Measurements from ENCODE around the gene ADGRB3.
"Not testable (repeated sequence)": the region's sequence is repeated elsewhere in the genome, so short reads cannot be mapped to it uniquely, and the experiment has no call there.

ADGRB3 gene

GRCh38 chr6:68744376-68744775, 109.3 kb downstream of the ADGRB3 start:
- not testable (repeated sequence) for DNase-seq

GRCh38 chr6:68746376-68746775, 111.3 kb downstream of the ADGRB3 start:
- DNase-seq, result no peak

- no peak for DNase-seq
Observed at GRCh38 chr6:68747110-68747790, 112.2 kb downstream of the ADGRB3 start.

- not testable (repeated sequence) for DNase-seq
Observed at GRCh38 chr6:68747832-68748231, 112.8 kb downstream of the ADGRB3 start.

GRCh38 chr6:68754681-68755213, 119.7 kb downstream of the ADGRB3 start:
- no peak for DNase-seq

GRCh38 chr6:68756454-68757375, 121.6 kb downstream of the ADGRB3 start:
- DNase-seq, result no peak

- DNase-seq, result no peak
Observed at GRCh38 chr6:68757821-68758220, 122.7 kb downstream of the ADGRB3 start.

- peak; percentile 35 for DNase-seq
Observed at GRCh38 chr6:68758559-68758958, 123.5 kb downstream of the ADGRB3 start.

- DNase-seq, result no peak
Observed at GRCh38 chr6:68760485-68760884, 125.4 kb downstream of the ADGRB3 start.

- peak; percentile 24 for DNase-seq
Observed at GRCh38 chr6:68760941-68761676, 126.0 kb downstream of the ADGRB3 start.

- DNase-seq, result no peak
Observed at GRCh38 chr6:68761985-68762384, 126.9 kb downstream of the ADGRB3 start.

- no peak for DNase-seq
Observed at GRCh38 chr6:68771426-68771825, 136.3 kb downstream of the ADGRB3 start.

GRCh38 chr6:68774843-68775242, 139.8 kb downstream of the ADGRB3 start:
- DNase-seq, result no peak

GRCh38 chr6:68776354-68776753, 141.3 kb downstream of the ADGRB3 start:
- no peak for DNase-seq

GRCh38 chr6:68777956-68778355, 142.9 kb downstream of the ADGRB3 start:
- peak; percentile 61 for DNase-seq

- DNase-seq, result peak; percentile 26
Observed at GRCh38 chr6:68778356-68779020, 143.4 kb downstream of the ADGRB3 start.

- DNase-seq, result no peak
Observed at GRCh38 chr6:68779366-68779765, 144.3 kb downstream of the ADGRB3 start.

- DNase-seq, result not testable (repeated sequence)
Observed at GRCh38 chr6:68790128-68790527, 155.0 kb downstream of the ADGRB3 start.

GRCh38 chr6:68814976-68815375, 179.9 kb downstream of the ADGRB3 start:
- DNase-seq, result not testable (repeated sequence)

GRCh38 chr6:68826501-68826900, 191.4 kb downstream of the ADGRB3 start:
- DNase-seq, result no peak

GRCh38 chr6:68834551-68834950, 199.5 kb downstream of the ADGRB3 start:
- no peak for DNase-seq

GRCh38 chr6:68838571-68838970, 203.5 kb downstream of the ADGRB3 start:
- DNase-seq, result no peak
